Endothelial cell of umbilical vein (primary cell): Measurements from ENCODE around the gene ETS2. TPM values are rescaled to one million over a fixed set of nuclear protein-coding genes. Genes with fewer than 3 reads are reported as not detected.

Experiments
- BruUV-seq: library from RNA; stranded (reverse); fragments of 400-500 nt; replicated peaks from 2 replicates; lab custom pipeline; 2021; lab: Mats Ljungman, UMichigan
- CTCF ChIA-PET: fragments of 300-600, 350-600 bp; sonication (Branson Sonifier 250); formaldehyde crosslinking; loops from one replicate; lab custom pipeline; 2021; ENCODE audit warnings: antibody characterized with exemption, inconsistent platforms; lab: Charles Lee
- POLR2A ChIA-PET: fragments of 300-600, 350-600 bp; sonication (Branson Sonifier 250); formaldehyde crosslinking; loops from one replicate; lab custom pipeline; 2021; ENCODE audit warnings: antibody characterized with exemption, inconsistent platforms; lab: Charles Lee
- DNase-seq: peaks from one replicate; pipeline ENCODE4 v3.0.0-alpha.2; 2011; ENCODE audit warnings: low read depth, low spot score
- FAIRE-seq: peaks from 2 replicates; lab custom pipeline; 2011; peaks lifted over from hg19 to GRCh38; lab: Jason Lieb, UNC
- H2AFZ ChIP-seq: 2 replicates; pipeline ENCODE4 v1.6.0; 2012; ENCODE audit warnings: low read depth, low read length, control low read depth, inconsistent platforms
- H3K27ac ChIP-seq: 2 replicates; pipeline ENCODE4 v1.5.1; 2011; ENCODE audit warnings: low read depth, mild to moderate bottlenecking, control low read depth, low read length, moderate library complexity; ENCODE audit not compliant: insufficient read depth
- H3K27me3 ChIP-seq, 2 experiments: 2 replicates each; pipeline versions ENCODE4 v1.6.0 to v1.6.1; 2011; ENCODE audit warnings: low read length in 2 of 2, mixed read lengths in 1 of 2; ENCODE audit not compliant: control insufficient read depth in 2 of 2, insufficient read depth in 2 of 2
- H3K36me3 ChIP-seq, 2 experiments: 2 replicates in 1 of 2; 3 replicates in 1 of 2; pipeline ENCODE4 v1.5.1; 2011; ENCODE audit warnings: low read length in 2 of 2, mild to moderate bottlenecking in 1 of 2, moderate library complexity in 1 of 2; ENCODE audit not compliant: control insufficient read depth in 2 of 2, insufficient read depth in 2 of 2; ENCODE audit errors: extremely low read depth in 1 of 2
- H3K4me1 ChIP-seq: 3 replicates; pipeline ENCODE4 v1.5.1; 2011; ENCODE audit warnings: mild to moderate bottlenecking, low read length; ENCODE audit not compliant: control insufficient read depth, insufficient read depth; ENCODE audit errors: extremely low read depth
- H3K4me2 ChIP-seq: 2 replicates; pipeline ENCODE4 v1.6.1; 2011; ENCODE audit warnings: low read length, control low read depth, mixed read lengths; ENCODE audit not compliant: insufficient read depth
- H3K4me3 ChIP-seq, 3 experiments: fragments of 200-600 bp in 1 of 3; sonication (generic), shearing (Covaris generic) in 1 of 3; replicated peaks in 1 of 3; 2 replicates each; pipeline ENCODE4 v1.5.1; 2011 to 2016; ENCODE audit warnings: control low read depth in 3 of 3, low read length in 3 of 3, mild to moderate bottlenecking in 2 of 3, inconsistent platforms in 1 of 3, low read depth in 1 of 3, moderate library complexity in 1 of 3; ENCODE audit not compliant: insufficient read depth in 1 of 3
- H3K79me2 ChIP-seq: 2 replicates; pipeline ENCODE4 v1.6.0; 2012; ENCODE audit warnings: low read length, inconsistent platforms; ENCODE audit not compliant: control insufficient read depth, insufficient read depth
- H3K9ac ChIP-seq: replicated peaks from 2 replicates; pipeline ENCODE3; 2011; ENCODE audit warnings: low read length, control low read depth; ENCODE audit not compliant: insufficient read depth; ENCODE audit errors: extremely low read depth
- H3K9me1 ChIP-seq: replicated peaks from 3 replicates; pipeline ENCODE4 v1.6.0; 2011; ENCODE audit warnings: mild to moderate bottlenecking, low read length; ENCODE audit not compliant: control insufficient read depth, insufficient read depth; ENCODE audit errors: extremely low read depth
- H3K9me3 ChIP-seq: replicated peaks from 2 replicates; pipeline ENCODE4 v1.5.1; 2012; ENCODE audit warnings: low read length, inconsistent platforms; ENCODE audit not compliant: control insufficient read depth, insufficient read depth
- H4K20me1 ChIP-seq: replicated peaks from 2 replicates; pipeline ENCODE3; 2011; ENCODE audit warnings: mild to moderate bottlenecking, low read length; ENCODE audit not compliant: control insufficient read depth, insufficient read depth; ENCODE audit errors: extremely low read depth
- FOS ChIP-seq: IDR thresholded peaks from 2 replicates; pipeline ENCODE4 v1.6.1; 2011; ENCODE audit warnings: mild to moderate bottlenecking, low read length, moderate library complexity, borderline replicate concordance; ENCODE audit not compliant: insufficient read depth
- GATA2 ChIP-seq: IDR thresholded peaks from 2 replicates; pipeline ENCODE4 v1.7.0; 2011; ENCODE audit warnings: low read depth, mild to moderate bottlenecking, moderate library complexity, mixed read lengths, low read length; ENCODE audit not compliant: insufficient read length, insufficient read depth
- JUN ChIP-seq: IDR thresholded peaks from 2 replicates; pipeline ENCODE4 v1.6.1; 2011; ENCODE audit warnings: borderline replicate concordance, low read depth; ENCODE audit not compliant: insufficient read length, insufficient read depth
- MAX ChIP-seq: IDR thresholded peaks from 2 replicates; pipeline ENCODE4 v1.6.1; 2011; ENCODE audit not compliant: insufficient read depth, insufficient read length
- MYC ChIP-seq: IDR thresholded peaks from one replicate; pipeline ENCODE4 v1.6.1; 2011; ENCODE audit warnings: mild to moderate bottlenecking, low read depth, low read length
- POLR2A ChIP-seq: IDR thresholded peaks from 2 replicates; pipeline ENCODE4 v1.6.1; 2012; ENCODE audit warnings: low read depth, mild to moderate bottlenecking, control low read depth, low read length
- dilution Hi-C: fragments of 300-500 bp; cut with MboI; formaldehyde crosslinking; loops from one replicate; pipeline ENCODE4 v1.15.0; 2019; ENCODE audit warnings: low sequenced_read_pairs; ENCODE audit not compliant: extremely low pct_ligation_motif_present
- intact Hi-C: fragments of 100-400 bp; cut with micrococcal nuclease; formaldehyde crosslinking; loops from one replicate; pipeline ENCODE4 v1.10.0; 2022
- polyA plus RNA-seq, 4 experiments: library from polyadenylated mRNA; depleted of rRNA in 3 of 4; stranded (reverse) in 3 of 4; unstranded in 1 of 4; fragments of >200 nt; gene quantifications; 2 replicates each; pipeline versions ENCODE4 v1.2.1 to v1.2.3, GENCODE V29; 2011 to 2012; ENCODE audit warnings: missing spikeins in 1 of 4
- total RNA-seq: library from RNA; stranded (reverse); gene quantifications from 2 replicates; pipeline ENCODE4 v1.2.3, GENCODE V29; 2021
- TF ChIP-seq, protein P1 (sequence below), 2 donors: IDR thresholded peaks; 1 replicate in 1 of 2; 2 replicates in 1 of 2; pipeline ENCODE4 v1.5.1; 2011; ENCODE audit warnings: low read length in 2 of 2, mild to moderate bottlenecking in 2 of 2, moderate library complexity in 2 of 2, control low read depth in 1 of 2, inconsistent platforms in 1 of 2, low read depth in 1 of 2; ENCODE audit not compliant: insufficient read depth in 1 of 2; ENCODE audit errors: extremely low read depth in 1 of 2

Gene ETS2
- total and polyA plus RNA-seq, 2 donors (not counting 3 experiments of a cell fraction or from before 2014, with no cell fraction given): 16.3 to 54.5 TPM

DNA sequence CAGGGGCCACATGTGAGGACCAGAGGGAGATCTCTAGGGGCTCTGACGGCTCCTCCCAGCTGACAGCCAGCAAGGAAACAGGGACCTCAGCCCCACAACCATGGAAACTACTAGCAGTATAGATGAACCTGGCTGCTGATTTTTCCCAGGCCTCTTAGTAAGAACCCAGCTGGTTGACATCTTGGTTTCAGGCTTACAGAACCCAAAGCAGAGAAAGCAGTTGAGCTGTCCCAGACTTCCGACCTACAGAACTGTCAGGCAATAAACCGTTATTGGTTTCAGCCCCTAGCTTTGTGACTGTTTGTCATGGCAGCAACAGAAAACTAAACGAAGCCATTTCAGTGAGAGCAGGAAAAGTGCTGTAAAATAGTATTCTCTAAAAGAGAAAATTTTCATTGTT is 36.4 kb downstream of the ETS2 start:
- BruUV-seq: no TSS peak
- Histone ChIP-seq H3K27ac (no peak overlapping the region), H3K4me1 (peaks cover 22% of the 10 kb centered on the region), H3K27me3 (no peaks in the 10 kb centered on the region), H4K20me1 (no peaks in the 10 kb centered on the region), H3K36me3 (no peaks in the 10 kb centered on the region), H3K9ac (no peak overlapping the region), H3K4me2 (no peak overlapping the region), H3K79me2 (no peaks in the 10 kb centered on the region), H3K4me3 (no peak overlapping the region), H2AFZ (no peak overlapping the region), H3K9me1 (no peaks in the 10 kb centered on the region), H3K9me3 (no peaks in the 10 kb centered on the region)
- CTCF ChIA-PET: interaction anchor here (1.1 to 1.2 kb wide), 2 partner anchors 10 to 18 kb away, joined by 3 read pairs; no protein-coding TSS in a partner anchor
- no peak for FAIRE-seq
- intact Hi-C loops: no loop called here
- no peak for DNase-seq
- TF ChIP-seq POLR2A: no peak
- no peak for TF ChIP-seq JUN
- no peak for TF ChIP-seq MAX
- TF ChIP-seq, protein P1, sequence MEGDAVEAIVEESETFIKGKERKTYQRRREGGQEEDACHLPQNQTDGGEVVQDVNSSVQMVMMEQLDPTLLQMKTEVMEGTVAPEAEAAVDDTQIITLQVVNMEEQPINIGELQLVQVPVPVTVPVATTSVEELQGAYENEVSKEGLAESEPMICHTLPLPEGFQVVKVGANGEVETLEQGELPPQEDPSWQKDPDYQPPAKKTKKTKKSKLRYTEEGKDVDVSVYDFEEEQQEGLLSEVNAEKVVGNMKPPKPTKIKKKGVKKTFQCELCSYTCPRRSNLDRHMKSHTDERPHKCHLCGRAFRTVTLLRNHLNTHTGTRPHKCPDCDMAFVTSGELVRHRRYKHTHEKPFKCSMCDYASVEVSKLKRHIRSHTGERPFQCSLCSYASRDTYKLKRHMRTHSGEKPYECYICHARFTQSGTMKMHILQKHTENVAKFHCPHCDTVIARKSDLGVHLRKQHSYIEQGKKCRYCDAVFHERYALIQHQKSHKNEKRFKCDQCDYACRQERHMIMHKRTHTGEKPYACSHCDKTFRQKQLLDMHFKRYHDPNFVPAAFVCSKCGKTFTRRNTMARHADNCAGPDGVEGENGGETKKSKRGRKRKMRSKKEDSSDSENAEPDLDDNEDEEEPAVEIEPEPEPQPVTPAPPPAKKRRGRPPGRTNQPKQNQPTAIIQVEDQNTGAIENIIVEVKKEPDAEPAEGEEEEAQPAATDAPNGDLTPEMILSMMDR (IDR thresholded peaks at IDR 0.05; ENCODE audit: extremely low read depth in 1 of 2, insufficient read depth in 1 of 2, low read depth in 1 of 2, low read length in 2 of 2): no peak
- TF ChIP-seq MYC: no peak
- no peak for TF ChIP-seq FOS
- TF ChIP-seq GATA2: no peak
- dilution Hi-C loops: no loop called here
- POLR2A ChIA-PET: no interaction called here
